DMS114 treated with DMSO at 0.1 percent for 48 hours (cell line): ENCODE data around the gene SEMA5B.

Experiments
- DNase-seq: peaks from one replicate; lab custom pipeline; 2025; ENCODE audit not compliant: unreplicated experiment; lab: John Stamatoyannopoulos, UW

Gene SEMA5B, protein sequence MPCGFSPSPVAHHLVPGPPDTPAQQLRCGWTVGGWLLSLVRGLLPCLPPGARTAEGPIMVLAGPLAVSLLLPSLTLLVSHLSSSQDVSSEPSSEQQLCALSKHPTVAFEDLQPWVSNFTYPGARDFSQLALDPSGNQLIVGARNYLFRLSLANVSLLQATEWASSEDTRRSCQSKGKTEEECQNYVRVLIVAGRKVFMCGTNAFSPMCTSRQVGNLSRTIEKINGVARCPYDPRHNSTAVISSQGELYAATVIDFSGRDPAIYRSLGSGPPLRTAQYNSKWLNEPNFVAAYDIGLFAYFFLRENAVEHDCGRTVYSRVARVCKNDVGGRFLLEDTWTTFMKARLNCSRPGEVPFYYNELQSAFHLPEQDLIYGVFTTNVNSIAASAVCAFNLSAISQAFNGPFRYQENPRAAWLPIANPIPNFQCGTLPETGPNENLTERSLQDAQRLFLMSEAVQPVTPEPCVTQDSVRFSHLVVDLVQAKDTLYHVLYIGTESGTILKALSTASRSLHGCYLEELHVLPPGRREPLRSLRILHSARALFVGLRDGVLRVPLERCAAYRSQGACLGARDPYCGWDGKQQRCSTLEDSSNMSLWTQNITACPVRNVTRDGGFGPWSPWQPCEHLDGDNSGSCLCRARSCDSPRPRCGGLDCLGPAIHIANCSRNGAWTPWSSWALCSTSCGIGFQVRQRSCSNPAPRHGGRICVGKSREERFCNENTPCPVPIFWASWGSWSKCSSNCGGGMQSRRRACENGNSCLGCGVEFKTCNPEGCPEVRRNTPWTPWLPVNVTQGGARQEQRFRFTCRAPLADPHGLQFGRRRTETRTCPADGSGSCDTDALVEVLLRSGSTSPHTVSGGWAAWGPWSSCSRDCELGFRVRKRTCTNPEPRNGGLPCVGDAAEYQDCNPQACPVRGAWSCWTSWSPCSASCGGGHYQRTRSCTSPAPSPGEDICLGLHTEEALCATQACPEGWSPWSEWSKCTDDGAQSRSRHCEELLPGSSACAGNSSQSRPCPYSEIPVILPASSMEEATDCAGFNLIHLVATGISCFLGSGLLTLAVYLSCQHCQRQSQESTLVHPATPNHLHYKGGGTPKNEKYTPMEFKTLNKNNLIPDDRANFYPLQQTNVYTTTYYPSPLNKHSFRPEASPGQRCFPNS

DNA sequence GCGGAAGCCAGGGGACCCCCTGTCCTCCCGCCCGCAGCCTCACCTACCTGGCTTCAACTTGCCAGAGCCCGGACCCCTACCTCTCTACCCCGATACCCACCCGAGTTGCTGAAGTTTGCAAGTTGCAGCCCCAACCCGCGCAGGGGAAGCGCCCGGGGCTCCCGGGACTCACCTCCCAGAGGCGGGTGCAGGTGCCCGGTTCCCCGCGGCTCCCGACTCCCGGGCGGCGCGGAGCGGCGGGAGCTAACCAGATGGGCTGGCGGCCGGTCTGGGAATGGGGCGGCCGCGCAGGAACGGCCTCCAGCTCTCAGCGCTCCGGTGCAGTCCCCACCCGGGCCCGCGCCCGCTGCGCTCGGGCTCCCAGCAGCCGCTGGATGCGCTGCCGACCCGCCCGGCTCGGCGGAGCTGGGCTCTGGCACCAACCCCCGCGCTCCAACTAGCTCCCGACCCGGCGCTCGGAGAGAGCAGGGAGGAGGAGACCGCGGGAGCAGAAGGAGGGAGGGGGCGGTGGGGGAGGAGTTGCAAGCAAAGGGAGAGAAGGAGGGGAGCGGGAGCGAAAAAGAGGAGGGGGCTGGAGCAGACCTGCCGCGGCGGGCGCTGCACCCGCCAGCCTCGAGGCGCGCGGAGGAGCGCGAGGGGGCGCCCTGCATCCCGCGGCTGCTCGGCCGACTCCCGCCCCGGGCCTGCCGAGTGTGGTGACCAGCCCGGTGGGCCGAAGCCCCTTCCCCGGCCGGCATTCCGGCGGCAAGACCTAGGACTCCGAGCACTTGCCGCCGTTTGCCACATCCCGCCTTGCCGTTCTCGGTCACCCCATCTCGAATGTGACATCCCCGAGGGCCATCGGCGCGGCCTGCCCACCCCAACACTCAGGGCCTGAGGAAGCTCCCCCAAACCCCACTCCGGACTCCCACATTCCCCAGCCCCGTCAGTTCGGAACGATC is at the start of gene SEMA5B:
TSS of gene SEMA5B (minus strand) at position 472 of the 941 bp plus-strand sequence. CDS start 66,500 bp downstream, outside the sequence.
- DNase-seq: peak; percentile 30

DNA sequence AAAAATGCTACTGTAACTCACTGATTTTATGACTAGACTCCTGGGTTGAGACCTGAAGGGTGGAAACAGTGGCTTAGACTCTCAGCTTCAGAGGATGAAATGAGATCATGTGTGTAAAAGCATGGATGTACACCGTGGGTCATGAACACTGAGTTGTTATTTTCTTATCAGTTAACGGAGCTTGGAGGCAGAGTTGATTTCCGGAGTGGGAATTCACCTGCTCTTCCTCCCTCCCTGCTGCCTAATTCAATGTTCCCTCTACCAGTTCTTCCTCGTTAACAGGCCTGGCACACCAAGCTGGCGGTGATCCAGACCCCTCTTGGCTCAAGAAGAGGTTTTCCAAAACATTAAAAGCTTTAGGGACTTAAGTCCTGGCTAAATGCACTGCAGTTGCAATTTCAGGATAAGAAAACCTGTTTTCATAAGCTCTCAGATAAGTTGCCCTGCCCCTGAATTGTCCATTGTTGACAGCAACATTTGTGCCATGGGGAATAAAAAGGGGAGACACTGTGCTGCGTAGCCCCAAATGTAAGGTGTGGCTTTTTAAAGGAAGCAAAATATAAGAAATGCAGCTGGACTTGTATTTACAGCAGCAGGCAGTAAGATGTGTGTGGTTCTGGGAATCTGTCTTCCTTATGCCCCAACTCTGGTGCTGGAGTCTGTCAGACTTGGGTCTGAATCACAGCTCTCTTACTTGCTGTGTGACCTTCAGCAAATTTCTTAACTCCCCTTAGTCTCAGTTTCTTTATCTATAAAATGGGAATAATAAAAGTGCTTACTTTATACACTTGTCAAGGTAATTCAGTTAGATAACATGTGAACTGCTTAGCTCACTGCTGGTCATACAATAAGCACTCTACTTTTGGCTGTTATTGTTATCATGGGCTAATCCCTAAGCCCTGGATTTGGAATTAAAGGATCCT is 49.2 kb upstream of the SEMA5B start:
- DNase-seq: no peak

DNA sequence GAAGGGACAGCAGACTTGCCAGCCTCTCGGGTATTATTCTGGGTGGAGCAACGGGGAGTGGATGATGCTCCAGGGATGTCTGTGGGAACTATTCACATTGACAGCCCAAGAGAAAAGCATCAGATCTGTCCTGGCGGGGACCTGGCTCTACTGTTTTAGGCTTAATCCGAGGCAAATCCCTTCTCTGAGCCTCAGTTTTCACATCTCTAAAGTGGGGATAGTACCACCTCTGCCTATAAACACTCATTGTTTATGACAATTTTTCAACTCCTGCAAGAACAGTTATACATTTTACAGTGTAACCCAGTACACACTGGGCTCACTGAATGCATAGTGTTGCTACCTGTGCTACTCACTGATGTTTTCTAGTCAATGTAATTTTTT is 48.5 kb upstream of the SEMA5B start:
- DNase-seq: no peak

DNA sequence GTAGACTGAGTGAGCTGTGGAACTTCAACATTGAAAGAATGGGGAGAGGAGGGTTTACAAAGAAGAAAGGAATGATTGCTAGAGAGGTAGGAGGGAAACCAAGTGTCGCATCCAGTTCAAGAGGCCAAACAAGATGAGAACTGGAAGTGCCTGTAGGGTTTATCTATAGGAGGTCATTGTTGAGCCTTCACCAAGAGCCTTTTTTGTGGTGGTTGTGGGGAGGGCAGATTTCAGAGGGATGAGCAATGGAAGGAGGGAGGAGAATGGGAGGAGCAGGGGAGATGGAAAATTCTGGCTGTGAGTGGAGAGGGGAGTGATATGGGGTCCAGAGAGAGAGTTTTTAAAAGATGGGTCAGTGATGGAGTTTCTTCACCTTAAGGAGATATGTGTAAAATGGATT is 47.8 kb upstream of the SEMA5B start:
- no peak for DNase-seq

DNA sequence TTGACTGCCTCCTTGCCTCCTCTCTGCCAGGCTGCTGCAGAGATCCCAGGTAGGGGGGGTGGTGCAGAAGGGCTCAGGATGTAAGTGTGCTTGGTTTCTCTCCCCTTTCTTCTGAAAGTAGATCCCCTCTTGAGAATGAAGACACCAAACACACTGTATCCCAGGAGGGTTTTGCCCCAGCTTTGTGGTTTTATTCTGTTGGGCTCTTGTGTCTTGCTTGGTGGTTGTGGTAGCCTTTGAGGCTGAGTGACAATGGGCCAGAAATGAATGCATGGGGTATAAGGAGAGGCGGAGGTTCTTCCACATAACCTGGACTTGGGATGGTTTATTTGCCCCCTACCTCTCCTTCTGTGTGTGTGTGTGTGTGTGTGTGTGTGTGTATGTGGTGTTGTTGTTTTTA is 45.0 kb upstream of the SEMA5B start:
- DNase-seq: no peak

DNA sequence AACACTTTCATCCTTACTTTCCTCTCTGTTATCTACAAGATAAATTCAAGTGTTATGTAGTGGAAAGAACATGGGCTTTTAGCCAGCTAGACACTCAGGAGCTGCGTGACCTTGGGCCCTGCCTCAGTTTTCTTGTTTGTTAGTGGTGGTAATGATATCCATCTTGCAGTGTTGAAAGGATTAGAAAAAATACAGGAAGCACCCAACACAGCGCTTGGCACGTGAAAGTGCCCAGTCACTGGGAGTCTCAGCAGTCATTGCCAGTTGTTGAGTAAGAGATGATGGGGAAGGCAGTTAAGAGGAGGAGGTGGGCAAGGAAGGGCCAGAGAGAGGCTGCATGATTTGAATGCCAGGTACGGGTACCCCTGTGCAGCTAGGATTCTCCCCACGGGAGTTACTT is 44.6 kb upstream of the SEMA5B start:
- no peak for DNase-seq

DNA sequence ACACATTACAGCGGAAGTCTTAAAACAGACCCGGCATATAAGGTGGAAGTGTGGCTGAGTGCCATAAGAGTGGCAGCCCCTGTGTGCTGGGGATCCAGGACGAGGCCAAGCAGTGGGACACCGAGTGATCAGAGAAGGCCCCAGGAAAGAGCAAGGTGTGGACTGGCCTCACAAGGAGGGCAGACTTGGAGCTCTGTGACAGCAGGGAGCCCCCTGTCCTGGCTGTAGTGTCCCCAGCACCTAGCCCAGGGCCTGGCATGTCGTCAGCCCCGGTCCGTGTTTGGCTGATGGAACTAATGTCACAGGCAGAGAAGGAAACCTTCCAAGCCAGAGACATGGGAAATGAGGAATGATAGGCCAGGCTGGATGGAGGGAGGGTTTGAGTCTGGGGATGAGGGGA is 44.0 kb upstream of the SEMA5B start:
- no peak for DNase-seq

DNA sequence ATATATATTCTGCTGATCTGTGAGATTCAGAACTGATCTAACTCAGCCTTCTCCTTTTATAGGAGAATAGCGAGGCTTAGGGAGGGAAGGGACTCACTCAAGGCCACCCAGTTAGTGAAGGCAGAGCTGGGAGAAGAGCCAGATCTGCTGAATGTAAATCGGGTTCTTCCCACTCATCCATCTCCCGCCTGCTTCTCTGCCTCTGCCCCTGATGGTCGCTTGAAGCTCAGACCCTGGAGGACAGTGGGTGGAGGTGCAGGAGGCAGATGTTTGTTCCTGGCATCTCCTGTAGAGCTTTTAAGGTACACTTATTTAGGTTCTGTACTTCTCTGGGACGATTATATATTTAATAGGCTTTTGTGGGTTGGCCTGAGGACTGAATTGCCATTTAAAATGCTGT is 43.6 kb upstream of the SEMA5B start:
- DNase-seq: peak; percentile 14

DNA sequence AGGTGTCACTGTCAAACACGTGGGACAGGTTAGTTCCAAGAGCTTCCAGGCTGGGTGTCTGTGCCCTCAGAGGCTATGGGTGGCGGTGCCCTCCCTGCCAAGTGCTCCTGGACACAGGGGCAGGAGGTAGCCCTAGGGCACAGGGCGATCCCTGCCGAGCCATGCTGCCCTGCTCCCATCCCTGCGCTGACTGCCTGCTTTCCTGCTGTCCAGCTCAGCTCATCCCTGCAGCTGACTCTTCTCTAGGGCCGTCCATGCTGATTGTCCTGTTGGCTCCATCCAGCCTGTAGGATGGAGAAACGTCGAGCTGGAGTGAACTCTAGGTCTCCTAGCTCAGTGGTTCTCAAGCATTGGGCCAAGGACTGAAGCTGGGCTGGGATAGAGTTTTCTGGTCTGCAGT is 42.9 kb upstream of the SEMA5B start:
- DNase-seq: no peak

DNA sequence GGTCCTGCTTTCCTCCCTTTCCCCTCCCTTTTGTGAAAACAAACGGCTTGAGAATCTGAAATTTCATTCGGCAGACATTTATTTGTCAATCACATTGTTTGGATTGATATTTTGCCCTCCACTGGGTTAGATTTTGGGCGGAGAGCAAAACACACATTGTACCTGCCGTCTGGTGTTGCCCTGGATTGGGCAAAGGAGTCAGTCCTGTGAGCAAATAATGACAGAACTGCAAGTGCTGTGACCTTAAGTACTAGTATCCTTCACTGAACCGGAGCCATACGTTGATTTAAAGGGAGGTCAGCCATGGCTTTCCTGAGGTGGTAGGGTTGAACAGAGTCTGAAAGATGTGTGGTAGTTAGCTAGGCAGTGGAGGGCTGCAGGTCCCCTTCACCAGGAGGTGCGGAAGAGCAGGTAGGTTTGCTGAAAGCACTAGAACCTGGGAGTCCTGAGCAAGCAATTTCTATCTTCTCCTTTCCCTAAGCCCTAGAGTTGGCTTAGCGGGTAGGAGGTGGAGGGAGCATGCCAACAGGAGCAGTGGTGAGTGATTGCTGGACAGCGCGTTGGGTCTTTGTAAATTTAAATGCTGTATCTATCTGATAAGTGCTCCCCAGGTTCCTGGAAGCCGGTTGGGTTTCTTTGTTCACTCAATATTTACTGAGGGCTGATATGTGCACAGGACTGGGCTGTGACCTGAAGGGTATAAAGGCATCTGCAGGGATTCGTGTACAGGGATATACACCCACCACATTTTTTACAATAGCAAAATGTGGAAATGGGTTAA is 41.2 kb upstream of the SEMA5B start:
- no peak for DNase-seq

DNA sequence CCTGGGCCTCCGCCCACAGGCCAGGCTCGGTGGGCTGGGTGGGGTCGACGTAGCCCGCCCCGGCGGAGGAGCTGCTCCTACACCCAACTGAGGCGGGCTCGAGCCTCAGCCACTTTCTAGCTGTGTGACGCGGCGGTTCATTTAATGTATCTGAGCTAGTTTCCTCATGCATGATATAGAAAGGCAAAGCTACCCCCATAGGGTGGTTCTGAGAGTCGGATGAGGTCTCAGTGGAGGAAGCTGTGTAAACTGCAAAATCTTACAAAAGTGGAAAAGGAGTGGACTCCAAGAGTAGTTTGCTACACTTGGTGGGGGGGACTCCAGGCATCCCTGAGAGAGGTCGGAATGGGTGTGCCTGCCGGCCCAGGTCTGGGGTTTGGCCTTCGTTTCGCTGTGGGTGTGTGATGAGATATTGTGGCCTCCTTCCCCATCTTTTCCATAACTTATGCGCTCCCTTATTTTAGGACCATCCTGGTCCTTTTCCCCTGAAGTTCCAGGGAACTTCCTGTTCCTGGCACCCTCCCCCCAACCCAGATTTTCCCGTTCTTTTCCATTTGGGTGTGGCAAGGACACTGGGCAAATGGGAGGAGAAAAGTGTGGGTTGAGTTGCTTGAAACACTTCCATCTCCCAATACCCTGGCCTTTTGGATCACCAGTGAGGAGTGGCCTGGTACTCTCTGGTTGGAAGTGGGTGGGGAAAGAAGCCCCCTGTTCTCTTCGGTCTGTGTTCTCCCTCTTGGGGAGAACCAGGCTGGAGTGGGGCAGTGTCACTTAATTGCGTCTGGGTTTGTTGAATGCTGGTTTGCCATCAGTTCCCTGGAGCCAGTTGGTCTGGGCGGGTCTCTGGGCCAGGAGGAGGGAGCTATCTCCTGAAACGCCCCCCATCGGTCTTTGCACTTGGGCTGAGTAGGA is 40.4 kb upstream of the SEMA5B start:
- peak; percentile 24 for DNase-seq

DNA sequence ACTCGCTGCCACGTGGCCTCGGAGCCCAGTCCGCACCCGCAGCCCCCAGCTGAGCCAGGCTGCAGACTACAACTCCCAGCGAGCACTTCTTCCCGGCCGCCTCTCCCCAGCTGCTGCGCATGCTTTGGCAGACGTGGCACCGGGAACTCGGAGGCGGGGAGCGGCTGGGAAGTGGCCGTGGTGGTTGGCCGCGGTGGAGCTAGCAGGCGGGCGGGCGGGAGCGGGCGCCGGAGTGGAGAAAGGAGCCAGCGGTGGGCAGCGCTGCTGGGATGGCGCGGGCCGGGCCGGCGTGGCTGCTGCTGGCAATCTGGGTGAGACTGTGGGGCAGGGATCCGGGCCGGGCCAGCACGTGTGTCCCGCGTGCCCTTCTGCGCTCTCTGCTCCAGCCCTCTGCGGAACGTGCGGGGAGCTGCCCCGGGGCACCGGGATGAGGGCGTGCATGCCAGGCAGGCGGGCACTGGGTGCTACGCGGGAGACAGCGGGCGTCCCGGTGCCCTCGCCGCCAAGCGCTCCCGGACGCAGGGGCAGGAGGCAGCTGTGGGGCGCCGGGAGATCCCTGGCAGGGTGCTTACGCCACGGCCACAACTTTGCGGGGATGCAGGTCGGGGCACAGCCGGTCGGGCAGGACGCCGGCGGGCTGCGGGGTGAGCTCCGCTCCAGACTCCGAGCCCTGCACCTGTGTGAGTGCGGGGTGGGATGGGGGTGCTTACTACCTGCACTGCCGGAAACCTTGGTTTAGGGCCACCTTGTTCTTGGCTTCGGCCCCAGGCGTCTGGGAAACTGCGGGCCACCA is 39.5 kb upstream of the SEMA5B start, which contains the start of gene PDIA5:
TSS of gene PDIA5 (plus strand) at position 130 of the 793 bp plus-strand sequence. CDS start at position 270, 140 bp downstream.
- peak; percentile 86 for DNase-seq

DNA sequence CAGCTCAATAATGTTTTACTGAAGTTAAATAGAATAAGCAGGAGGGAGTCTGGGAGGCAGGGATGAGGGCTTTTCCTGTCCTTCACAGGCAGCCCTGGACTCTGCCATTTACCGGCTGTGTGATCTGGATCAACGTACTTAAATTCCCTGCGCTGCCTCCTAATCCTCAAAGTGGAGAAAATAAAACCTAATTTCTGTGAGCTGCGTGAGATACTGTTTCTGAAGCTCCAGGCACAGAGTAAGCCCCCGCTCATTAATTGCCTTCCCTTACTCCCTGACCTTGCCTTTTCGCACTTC is 39.0 kb upstream of the SEMA5B start:
- DNase-seq: no peak

DNA sequence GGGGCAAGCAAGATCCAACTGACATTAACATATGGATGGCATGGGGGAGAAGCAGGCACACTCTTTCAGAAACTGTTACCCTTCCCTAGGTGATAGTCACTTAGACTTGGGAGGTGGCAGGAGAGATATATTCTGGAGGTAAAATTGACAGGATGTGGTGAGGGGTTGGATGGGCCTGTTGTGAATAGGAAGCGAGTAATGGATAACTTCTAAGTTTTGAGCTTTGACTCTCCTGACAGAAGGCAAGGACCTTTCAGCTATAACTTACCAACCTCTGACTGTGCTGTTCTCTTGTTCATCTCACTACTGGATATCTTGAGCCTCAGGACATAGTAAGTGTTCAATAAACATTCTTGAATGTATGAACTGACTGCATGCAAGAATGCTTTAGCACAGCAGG is 37.4 kb upstream of the SEMA5B start:
- no peak for DNase-seq

DNA sequence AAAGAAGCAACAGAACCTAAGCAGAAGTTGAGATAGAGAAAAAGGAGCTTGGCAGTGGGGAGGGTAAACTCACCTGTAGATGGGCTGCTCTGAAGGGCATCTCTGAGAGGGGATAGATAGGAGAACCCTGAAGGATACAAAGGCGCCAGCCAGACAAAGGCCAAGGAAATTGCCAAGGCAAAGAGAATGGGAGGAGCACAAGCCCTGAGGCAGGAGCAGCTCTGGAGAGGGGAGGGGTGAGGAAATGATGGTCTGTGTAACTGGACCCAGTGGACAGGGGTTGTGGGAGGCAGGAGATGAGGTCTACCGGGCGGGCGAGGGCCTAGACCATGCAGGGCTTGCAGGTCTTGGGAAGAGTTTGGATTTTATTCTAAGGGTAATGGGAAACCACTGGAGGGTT is 36.9 kb upstream of the SEMA5B start:
- no peak for DNase-seq

DNA sequence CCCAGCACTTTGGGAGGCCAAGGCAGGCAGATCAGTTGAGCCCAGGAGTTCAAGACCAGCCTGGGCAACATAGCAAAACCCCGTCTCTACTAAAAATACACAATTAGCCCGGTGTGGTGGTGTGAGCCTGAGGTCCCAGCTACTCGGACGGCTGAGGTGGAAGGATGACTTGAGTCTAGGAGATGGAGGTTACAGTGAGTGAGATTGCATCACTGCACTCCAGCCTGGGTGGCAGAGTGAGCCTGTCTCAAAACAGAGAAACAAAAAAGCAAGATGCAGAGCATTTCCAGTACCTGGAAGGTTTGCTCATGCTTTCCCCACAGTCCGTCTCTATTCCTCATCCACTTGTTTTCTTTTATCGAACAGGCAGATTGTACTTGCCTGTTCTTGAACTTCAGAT is 35.5 kb upstream of the SEMA5B start:
- DNase-seq: no peak

DNA sequence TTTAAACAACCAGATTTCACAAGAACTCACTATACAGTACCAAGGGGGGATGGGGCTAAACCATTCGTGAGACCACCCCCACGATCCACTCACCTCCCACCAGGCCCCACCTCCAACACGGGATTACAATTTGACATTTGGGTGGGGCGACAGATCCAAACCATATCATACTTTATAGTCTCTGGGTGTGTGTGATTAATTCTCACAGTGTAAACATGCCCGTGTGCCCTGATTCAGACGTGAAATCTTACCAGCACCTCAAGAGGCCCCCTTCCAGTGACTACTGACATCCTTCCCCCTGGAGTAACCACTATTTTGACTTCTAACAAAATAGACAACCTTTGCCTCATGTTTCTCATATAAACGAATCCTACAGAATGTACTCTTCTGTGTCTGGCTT is 34.3 kb upstream of the SEMA5B start:
- no peak for DNase-seq
